ENCODE measurements around the gene CCDC78. TPM values are rescaled to one million over a fixed set of nuclear protein-coding genes. Genes with fewer than 3 reads are reported as not detected.

Gene CCDC78
- total and polyA plus RNA-seq, 2 of the 13 experiments (the other 11 are each of a cell fraction or from before 2014, with no cell fraction given), result 0.53 to 1.5 TPM

DNA sequence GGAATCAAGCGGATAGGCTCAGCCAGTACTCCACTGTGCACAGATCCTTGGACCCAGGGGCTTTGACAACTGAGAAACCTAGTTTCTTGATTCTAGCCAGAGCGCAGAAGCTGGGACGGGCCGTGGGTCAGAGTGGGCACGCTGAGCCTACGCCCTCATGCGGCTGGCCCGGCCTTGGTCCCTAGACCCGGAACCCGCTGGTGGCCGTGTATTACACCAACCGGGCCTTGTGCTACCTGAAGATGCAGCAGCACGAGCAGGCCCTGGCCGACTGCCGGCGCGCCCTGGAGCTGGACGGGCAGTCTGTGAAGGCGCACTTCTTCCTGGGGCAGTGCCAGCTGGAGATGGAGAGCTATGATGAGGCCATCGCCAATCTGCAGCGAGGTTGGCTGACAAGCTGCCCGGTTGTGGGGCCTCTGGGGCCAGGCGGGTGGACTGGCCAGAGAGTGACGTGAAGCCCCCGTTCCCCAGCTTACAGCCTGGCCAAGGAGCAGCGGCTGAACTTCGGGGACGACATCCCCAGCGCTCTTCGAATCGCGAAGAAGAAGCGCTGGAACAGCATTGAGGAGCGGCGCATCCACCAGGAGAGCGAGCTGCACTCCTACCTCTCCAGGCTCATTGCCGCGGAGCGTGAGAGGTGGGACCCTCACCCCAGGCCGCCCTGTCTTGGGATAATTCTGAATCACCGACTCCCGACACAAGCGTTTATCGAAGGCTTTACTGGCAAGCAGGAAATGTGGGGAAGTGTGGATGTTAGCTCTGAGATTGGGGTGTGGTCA, 45.1 kb downstream of the CCDC78 start (continued):
- TF ChIP-seq, protein P1, sequence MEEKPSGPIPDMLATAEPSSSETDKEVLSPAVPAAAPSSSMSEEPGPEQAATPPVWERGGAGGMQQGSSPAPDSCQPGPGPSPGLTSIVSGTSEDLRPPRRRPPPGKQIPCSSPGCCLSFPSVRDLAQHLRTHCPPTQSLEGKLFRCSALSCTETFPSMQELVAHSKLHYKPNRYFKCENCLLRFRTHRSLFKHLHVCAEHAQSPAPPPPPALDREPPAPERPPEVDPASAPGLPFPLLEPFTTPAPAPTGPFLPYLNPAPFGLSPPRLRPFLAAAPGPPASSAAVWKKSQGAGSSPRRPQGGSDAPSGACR (CRISPR knock-in tag; IDR thresholded peaks at IDR 0.05), result peak; percentile 48; the same call in 1 of the 2 replicates
- 0 out of 2 replicates have a peak, but pooled peaks have one; percentile 61 for TF ChIP-seq HNRNPL (IDR thresholded peaks at IDR 0.05; ENCODE audit: low read depth, low read length)
- TF ChIP-seq SSRP1 (CRISPR knock-in tag; IDR thresholded peaks at IDR 0.05), result no peak
- no peak for TF ChIP-seq ZNF484 (CRISPR knock-in tag; IDR thresholded peaks at IDR 0.05; ENCODE audit: borderline replicate concordance, low read depth)
- TF ChIP-seq AHR (CRISPR knock-in tag; IDR thresholded peaks at IDR 0.05), result no peak
- no peak for TF ChIP-seq HOXA9 (CRISPR knock-in tag; IDR thresholded peaks at IDR 0.05; ENCODE audit: borderline replicate concordance)
- no peak for TF ChIP-seq CEBPB (IDR thresholded peaks at IDR 0.05; ENCODE audit: borderline replicate concordance, low read depth, low read length)
- TF ChIP-seq ZNF329 (CRISPR knock-in tag; IDR thresholded peaks at IDR 0.05; ENCODE audit: low read depth), result no peak
- TF ChIP-seq MXD4 (CRISPR knock-in tag; IDR thresholded peaks at IDR 0.05), result 0 out of 2 replicates have a peak, but pooled peaks have one; percentile 53
- TF ChIP-seq, protein P2, sequence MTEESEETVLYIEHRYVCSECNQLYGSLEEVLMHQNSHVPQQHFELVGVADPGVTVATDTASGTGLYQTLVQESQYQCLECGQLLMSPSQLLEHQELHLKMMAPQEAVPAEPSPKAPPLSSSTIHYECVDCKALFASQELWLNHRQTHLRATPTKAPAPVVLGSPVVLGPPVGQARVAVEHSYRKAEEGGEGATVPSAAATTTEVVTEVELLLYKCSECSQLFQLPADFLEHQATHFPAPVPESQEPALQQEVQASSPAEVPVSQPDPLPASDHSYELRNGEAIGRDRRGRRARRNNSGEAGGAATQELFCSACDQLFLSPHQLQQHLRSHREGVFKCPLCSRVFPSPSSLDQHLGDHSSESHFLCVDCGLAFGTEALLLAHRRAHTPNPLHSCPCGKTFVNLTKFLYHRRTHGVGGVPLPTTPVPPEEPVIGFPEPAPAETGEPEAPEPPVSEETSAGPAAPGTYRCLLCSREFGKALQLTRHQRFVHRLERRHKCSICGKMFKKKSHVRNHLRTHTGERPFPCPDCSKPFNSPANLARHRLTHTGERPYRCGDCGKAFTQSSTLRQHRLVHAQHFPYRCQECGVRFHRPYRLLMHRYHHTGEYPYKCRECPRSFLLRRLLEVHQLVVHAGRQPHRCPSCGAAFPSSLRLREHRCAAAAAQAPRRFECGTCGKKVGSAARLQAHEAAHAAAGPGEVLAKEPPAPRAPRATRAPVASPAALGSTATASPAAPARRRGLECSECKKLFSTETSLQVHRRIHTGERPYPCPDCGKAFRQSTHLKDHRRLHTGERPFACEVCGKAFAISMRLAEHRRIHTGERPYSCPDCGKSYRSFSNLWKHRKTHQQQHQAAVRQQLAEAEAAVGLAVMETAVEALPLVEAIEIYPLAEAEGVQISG (CRISPR knock-in tag; IDR thresholded peaks at IDR 0.05), result peak; percentile 83
- no peak for TF ChIP-seq KLF9 (CRISPR knock-in tag; IDR thresholded peaks at IDR 0.05; ENCODE audit: low read depth)
- no peak for TF ChIP-seq MAFK (conservative IDR thresholded peaks at IDR 0.05 in 1 of 2, IDR thresholded peaks at IDR 0.05 in 1 of 2; ENCODE audit: low read length in 2 of 2)
- peak; percentile 11; the same call in 1 of the 2 replicates for TF ChIP-seq MTA1 (CRISPR knock-in tag; IDR thresholded peaks at IDR 0.05; ENCODE audit: borderline replicate concordance)
- TF ChIP-seq, protein P3, sequence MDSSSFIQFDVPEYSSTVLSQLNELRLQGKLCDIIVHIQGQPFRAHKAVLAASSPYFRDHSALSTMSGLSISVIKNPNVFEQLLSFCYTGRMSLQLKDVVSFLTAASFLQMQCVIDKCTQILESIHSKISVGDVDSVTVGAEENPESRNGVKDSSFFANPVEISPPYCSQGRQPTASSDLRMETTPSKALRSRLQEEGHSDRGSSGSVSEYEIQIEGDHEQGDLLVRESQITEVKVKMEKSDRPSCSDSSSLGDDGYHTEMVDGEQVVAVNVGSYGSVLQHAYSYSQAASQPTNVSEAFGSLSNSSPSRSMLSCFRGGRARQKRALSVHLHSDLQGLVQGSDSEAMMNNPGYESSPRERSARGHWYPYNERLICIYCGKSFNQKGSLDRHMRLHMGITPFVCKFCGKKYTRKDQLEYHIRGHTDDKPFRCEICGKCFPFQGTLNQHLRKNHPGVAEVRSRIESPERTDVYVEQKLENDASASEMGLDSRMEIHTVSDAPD (CRISPR knock-in tag; IDR thresholded peaks at IDR 0.05), result no peak
- TF ChIP-seq CEBPG (CRISPR knock-in tag; IDR thresholded peaks at IDR 0.05), result no peak
- TF ChIP-seq KDM5B (CRISPR knock-in tag; IDR thresholded peaks at IDR 0.05; ENCODE audit: borderline replicate concordance), result peak; percentile 51; the same call in 1 of the 2 replicates
- TF ChIP-seq ZBTB21 (CRISPR knock-in tag; IDR thresholded peaks at IDR 0.05), result no peak
- TF ChIP-seq FOXM1 (CRISPR knock-in tag; IDR thresholded peaks at IDR 0.05), result no peak
- no peak for TF ChIP-seq CREB1 (IDR thresholded peaks at IDR 0.05)
- no peak for TF ChIP-seq CREB1 (CRISPR knock-in tag; IDR thresholded peaks at IDR 0.05)
- no peak for TF ChIP-seq SP1 (IDR thresholded peaks at IDR 0.05)
- TF ChIP-seq SP1 (CRISPR knock-in tag; IDR thresholded peaks at IDR 0.05), result no peak
- TF ChIP-seq, protein P4, sequence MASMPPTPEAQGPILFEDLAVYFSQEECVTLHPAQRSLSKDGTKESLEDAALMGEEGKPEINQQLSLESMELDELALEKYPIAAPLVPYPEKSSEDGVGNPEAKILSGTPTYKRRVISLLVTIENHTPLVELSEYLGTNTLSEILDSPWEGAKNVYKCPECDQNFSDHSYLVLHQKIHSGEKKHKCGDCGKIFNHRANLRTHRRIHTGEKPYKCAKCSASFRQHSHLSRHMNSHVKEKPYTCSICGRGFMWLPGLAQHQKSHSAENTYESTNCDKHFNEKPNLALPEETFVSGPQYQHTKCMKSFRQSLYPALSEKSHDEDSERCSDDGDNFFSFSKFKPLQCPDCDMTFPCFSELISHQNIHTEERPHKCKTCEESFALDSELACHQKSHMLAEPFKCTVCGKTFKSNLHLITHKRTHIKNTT (CRISPR knock-in tag; IDR thresholded peaks at IDR 0.05), result no peak
- TF ChIP-seq, protein P5, sequence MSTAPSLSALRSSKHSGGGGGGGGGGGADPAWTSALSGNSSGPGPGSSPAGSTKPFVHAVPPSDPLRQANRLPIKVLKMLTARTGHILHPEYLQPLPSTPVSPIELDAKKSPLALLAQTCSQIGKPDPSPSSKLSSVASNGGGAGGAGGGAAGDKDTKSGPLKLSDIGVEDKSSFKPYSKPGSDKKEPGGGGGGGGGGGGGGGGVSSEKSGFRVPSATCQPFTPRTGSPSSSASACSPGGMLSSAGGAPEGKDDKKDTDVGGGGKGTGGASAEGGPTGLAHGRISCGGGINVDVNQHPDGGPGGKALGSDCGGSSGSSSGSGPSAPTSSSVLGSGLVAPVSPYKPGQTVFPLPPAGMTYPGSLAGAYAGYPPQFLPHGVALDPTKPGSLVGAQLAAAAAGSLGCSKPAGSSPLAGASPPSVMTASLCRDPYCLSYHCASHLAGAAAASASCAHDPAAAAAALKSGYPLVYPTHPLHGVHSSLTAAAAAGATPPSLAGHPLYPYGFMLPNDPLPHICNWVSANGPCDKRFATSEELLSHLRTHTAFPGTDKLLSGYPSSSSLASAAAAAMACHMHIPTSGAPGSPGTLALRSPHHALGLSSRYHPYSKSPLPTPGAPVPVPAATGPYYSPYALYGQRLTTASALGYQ (CRISPR knock-in tag; IDR thresholded peaks at IDR 0.05), result no peak
